GM19397 (cell line): ENCODE measurements around the gene THSD8.
A peak's percentile ranks its signal among the peaks of the same experiment; 100 is the strongest.
"Not testable (repeated sequence)": the region's sequence is repeated elsewhere in the genome, so short reads cannot be mapped to it uniquely, and the experiment has no call there.

ENCODE experiments used
- ATAC-seq: cut with Tn5 transposase; IDR thresholded peaks from one replicate; pipeline ENCODE4 v1.9.1; 2021; ENCODE audit warnings: mild to moderate bottlenecking, moderate library complexity; ENCODE audit not compliant: unreplicated experiment

The THSD8 gene

GRCh38 chr19:12792051-12792852 lies 9.6 kb upstream of the THSD8 start:
- ATAC-seq, result no peak

GRCh38 chr19:12792853-12793289 lies 9.0 kb upstream of the THSD8 start:
- ATAC-seq, result no peak

DNA sequence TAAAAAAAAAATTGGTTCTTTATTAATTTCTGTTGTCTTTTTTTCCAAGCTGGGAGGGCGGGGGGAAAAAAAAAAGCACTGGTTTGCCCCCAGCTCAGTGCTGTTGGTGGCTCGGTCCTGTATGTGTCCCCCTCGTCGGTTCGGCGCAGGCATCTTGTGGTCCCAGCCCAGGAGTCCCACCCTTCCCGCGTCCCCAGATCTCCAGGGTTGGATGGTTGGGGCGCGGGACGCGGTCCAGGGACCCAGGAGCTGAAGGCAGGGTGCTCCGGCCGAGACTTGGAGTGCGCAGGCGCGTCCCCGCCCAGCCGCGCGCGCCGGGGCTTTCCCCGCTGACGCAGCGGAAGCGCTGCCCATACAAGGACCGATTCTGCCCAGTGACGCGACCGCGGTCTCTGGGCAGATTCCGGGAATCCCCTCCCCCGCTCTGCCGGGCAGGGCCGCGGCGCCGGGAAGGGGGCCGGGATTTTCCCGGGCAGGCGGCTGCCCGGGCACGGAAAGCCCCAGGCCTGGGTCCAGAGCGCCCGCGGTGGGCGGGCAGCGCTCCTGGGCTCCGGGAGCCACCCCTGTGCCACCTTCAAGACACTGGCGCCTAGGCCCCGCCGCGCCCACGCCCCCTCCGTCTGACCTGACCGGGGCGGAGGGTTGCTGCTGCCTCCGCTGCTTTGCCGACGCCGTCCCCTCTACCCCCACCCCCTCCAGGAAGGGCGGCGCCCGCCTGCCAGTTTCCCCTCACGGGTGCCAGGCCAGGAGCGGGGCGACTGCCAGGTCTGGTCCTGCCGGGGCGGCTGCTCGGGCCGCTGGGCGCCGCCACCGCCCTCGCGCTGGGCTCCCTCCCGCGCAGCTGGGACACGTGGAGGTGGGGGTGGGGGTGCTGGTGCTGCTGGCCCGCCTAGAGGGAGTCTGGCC lies 8.3 kb upstream of the THSD8 start:
- peak; percentile 31 for ATAC-seq

DNA sequence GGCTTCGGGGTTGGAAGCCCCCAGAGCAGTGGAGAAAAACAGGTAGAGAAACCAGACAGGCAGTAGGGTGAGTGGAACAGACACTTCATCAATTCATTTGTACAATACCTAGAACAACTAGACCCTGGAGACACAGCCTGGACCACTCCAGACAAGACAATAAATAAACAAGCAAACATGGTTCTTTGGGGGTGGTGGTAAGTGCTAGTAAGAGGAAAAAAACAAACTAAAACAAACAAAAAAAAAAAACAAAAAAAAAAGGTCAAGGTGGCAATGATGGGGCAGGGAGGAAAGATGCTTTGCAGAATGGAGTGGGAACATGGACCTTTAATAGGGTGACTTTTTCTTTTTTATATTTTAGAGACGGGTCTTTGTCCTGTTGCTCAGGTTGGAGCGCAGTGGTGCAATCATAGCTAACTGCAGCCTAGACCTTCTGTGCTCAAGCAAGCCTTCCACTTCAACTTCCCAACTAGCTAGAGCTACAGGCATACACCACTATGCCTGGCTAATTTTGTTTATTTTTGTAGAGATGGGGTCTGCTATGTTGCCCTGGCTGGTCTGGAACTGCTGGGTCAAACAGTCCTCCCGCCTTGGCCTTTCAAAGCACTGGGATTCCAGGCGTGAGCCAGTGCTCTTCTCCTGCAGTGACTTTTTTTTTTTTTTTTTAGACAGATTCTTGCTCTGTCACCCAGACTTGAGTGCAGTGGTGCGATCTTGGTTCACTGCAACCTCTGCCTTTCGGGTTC lies 7.5 kb upstream of the THSD8 start:
- ATAC-seq, result no peak

GRCh38 chr19:12794971-12795381 lies 6.9 kb upstream of the THSD8 start:
- no peak for ATAC-seq

DNA sequence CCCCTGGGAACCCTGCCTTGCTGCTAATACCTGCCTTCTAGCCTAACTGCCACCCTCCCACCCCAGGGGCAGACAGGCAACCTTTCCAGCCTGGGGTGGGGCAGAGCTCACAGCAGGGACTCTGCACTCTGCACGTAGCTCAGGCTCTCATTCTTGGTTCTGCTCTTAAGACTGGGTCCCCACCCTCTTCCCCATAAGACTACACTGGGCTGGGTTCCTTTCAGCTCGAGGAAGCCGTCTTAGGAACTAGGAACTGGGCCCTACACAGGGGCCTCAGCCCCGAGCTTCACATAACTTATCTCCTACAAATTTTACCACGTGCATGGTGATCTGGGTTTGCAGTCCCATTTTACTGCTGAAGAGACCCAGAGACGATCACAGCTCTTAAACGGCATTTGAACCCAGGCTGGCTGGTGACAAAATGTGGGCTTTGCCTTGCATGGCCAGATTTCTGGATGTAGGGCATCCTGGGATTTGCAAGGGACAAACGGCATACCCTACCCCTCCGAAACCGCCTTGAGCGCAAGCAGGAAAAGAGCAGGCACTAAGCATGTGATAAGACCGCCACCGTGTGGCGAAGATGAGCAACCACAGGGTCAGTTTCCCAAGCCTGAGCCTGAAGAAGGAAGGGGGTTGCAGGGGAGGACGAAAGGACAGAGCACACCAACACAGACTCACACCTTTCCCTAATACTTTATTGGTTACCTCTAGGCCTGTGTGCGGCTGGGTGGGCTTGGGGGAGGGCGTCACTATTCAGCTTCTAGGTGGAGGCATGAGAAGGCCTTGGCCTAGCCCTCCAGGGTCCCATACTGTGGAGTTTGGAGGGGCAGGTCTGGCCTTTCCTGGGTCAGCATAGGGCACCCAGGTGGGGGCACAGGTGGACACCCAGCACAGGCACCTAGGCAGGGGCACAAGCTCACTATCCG lies 5.5 kb upstream of the THSD8 start:
- ATAC-seq, result no peak

DNA sequence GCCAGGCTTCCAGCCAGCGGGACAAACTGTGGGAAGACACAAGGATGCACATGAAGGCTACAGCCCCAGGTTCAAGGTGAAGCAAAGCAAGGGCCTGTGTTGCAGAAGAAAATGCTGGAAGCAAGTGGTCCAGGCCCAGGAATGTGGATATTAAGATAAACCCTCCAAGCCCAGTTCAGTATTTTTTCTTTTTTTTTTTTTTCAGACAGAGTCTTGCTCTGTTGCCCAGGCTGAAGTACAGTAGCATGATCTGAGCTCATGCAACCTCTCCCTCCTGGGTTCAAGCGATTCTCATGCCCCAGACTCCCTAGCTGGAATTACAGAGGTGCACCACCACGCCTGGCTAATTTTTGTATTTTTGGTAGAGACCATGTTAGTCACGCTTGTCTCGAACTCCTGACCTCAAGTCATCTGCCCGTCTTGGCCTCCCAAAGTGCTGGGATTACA lies 4.7 kb upstream of the THSD8 start:
- no peak for ATAC-seq

- ATAC-seq, result not testable (repeated sequence)
Observed at GRCh38 chr19:12797607-12798006, 4.3 kb upstream of the THSD8 start.

DNA sequence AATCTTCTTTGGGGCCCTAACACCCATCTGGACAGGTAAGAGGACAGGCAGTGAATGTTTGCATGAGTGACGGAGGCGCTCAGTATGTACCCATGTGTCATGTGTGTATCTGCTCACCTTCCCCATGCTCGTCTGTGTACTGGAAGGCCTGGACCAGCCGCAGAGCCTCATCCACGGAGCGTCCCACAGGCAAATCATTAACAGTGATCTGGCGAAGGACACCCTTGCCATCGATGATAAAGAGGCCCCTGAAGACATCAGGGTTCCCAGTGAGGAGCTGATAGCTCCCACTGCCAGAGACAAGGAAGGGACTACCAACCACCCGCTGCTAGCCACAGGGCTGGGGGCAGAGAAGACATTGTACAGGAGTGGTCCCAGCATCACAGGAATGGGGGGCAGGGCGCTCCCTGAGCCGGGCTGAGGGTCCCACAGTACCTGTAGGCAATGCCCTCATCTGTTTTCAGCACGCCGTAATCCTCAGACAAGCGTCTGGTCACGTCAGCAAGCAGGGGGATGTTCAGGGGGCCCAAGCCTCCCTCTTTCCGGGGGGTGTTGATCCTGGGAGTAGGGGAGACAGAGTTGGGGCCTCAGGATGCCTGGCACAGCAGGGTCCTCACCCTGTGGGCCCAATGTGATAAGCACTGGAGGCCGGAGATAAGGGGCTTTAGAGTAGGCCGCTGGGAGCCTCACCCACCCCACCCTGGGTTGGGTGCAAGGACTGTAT lies 2.0 kb upstream of the THSD8 start:
- ATAC-seq, result no peak

DNA sequence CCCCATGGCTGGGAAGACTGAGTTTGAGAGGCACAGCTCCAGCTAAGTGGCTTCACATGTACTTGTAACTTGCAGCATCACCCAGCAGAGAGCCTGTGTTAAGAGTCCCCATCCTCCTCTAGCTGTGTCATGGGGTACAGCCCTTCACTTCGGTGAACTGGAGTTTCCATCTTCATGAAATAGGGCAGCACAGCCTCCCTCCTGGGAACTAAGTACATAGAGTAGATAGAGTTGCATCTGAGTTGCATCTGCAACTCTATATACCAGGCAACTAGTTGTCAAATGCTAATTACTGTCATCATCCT lies 1.5 kb upstream of the THSD8 start:
- no peak for ATAC-seq

GRCh38 chr19:12800923-12801465 lies 875 bp upstream of the THSD8 start:
- ATAC-seq, result no peak

GRCh38 chr19:12802267-12803106 lies 618 bp downstream of the THSD8 start:
- ATAC-seq, result no peak

- ATAC-seq, result no peak
Observed at GRCh38 chr19:12804051-12804450, 2.2 kb downstream of the THSD8 start.

GRCh38 chr19:12806242-12807081 lies 4.6 kb downstream of the THSD8 start, which contains the start of gene RNASEH2A:
Gene RNASEH2A, plus strand, starts transcription at chr19:12806584. Its CDS starts 90 bp downstream, at chr19:12806674.
- ATAC-seq, result peak; percentile 64

GRCh38 chr19:12815088-12815487 lies 13.2 kb downstream of the THSD8 start:
- no peak for ATAC-seq

DNA sequence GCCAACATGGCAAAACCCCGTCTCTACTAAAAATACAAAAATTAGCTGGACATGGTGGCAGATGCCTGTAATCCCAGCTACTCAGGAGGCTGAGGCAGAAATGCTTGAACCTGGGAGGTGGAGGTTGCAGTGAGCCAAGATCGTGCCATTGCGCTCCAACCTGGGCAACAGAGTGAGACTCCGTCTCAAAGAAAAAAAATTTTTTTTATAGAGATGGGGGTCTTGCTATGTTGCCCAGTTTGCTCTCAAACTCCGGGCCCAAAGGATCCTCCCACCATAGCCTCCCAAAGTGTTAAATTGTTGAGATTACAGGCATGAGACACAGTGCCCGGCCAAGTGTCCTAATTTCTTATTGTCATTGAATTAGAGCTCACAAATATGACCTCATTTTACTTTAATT lies 15.3 kb downstream of the THSD8 start:
- not testable (repeated sequence) for ATAC-seq

DNA sequence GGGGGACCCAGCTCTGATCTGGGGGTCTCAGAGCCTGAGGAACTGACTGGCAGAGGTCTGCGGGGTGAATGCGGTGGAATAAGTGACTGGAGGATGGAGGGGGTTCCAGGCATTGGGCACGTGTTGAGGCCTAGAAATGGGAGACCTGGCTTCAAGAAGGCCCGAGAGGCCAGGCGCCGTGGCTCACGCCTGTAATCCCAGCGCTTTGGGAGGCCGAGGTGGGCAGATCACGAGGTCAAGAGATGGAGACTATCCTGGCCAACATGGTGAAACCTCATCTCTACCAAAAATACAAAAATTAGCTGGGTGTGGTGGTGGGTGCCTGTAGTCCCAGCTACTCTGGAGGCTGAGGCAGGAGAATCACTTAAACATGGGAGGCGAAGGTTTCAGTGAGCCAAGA lies 15.9 kb downstream of the THSD8 start:
- ATAC-seq, result not testable (repeated sequence)
